Upper lobe of left lung (tissue), 4 donors: ENCODE data around the gene GKN2.

ENCODE experiments used
- EP300 ChIP-seq, 4 donors: sonication (generic); formaldehyde crosslinking; IDR thresholded peaks; one replicate each; pipeline ENCODE4 v1.5.1; 2017; ENCODE audit warnings: antibody characterized with exemption in 4 of 4, control low read depth in 2 of 4
- POLR2A ChIP-seq, 4 donors: fragments of 450-650 bp; IDR thresholded peaks; one replicate each; pipeline ENCODE4 v1.5.1; 2016 to 2017; ENCODE audit warnings: antibody characterized with exemption in 4 of 4, mild to moderate bottlenecking in 2 of 4
- POLR2AphosphoS5 ChIP-seq, 2 donors: sonication (generic); formaldehyde crosslinking; IDR thresholded peaks; one replicate each; pipeline ENCODE4 v1.5.1; 2017; ENCODE audit warnings: antibody characterized with exemption in 2 of 2
- TF ChIP-seq, protein P1 (sequence below), 6 experiments: fragments of 450-650 bp in 4 of 6; fragments of 200-600 bp in 2 of 6; sonication (generic) in 2 of 6; IDR thresholded peaks; one replicate each; pipeline ENCODE4 v1.5.1; 2016 to 2019; ENCODE audit warnings: antibody characterized with exemption in 6 of 6

DNA sequence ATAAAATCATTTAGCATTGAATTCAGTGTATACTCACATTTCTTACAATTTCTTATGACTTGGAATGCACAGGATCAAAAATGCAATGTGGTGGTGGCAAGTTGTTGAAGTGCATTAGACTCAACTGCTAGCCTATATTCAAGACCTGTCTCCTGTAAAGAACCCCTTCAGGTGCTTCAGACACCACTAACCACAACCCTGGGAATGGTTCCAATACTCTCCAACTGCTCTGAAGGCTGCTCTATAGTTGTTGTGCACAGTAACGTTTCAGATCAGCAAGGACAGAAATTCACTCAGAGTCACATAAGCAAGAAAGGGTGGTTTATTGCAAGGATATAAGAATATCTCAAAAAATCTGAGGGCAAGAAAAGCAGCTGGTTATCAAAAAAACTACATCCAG lies 28.3 kb upstream of the GKN2 start:
- TF ChIP-seq, protein P1, sequence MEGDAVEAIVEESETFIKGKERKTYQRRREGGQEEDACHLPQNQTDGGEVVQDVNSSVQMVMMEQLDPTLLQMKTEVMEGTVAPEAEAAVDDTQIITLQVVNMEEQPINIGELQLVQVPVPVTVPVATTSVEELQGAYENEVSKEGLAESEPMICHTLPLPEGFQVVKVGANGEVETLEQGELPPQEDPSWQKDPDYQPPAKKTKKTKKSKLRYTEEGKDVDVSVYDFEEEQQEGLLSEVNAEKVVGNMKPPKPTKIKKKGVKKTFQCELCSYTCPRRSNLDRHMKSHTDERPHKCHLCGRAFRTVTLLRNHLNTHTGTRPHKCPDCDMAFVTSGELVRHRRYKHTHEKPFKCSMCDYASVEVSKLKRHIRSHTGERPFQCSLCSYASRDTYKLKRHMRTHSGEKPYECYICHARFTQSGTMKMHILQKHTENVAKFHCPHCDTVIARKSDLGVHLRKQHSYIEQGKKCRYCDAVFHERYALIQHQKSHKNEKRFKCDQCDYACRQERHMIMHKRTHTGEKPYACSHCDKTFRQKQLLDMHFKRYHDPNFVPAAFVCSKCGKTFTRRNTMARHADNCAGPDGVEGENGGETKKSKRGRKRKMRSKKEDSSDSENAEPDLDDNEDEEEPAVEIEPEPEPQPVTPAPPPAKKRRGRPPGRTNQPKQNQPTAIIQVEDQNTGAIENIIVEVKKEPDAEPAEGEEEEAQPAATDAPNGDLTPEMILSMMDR (IDR thresholded peaks at IDR 0.05) = no peak
- no peak for TF ChIP-seq POLR2A (IDR thresholded peaks at IDR 0.05)
- TF ChIP-seq EP300 (IDR thresholded peaks at IDR 0.05) = no peak
- TF ChIP-seq POLR2AphosphoS5 (IDR thresholded peaks at IDR 0.05) = no peak
